ENCODE data around the gene IHH. TPM values are rescaled to one million over a fixed set of nuclear protein-coding genes. Genes with fewer than 3 reads are reported as not detected.

Gene IHH
- total and polyA plus RNA-seq, 9 of the 15 experiments (the other 6 are each of a cell fraction or from before 2014, with no cell fraction given), result 0.07 TPM; not detected in 8

GRCh38 chr2:219057709-219058540 is 2.8 kb downstream of the IHH start (continued):
- no peak for TF ChIP-seq TAF1 (IDR thresholded peaks at IDR 0.05; ENCODE audit: control insufficient read depth, extremely low read depth, insufficient read depth, low read length, severe bottlenecking)
- TF ChIP-seq ZNF592 (IDR thresholded peaks at IDR 0.05), result no peak
- no peak for TF ChIP-seq KDM2B (CRISPR knock-in tag; IDR thresholded peaks at IDR 0.05)
- TF ChIP-seq MAZ (CRISPR knock-in tag; conservative IDR thresholded peaks at IDR 0.05 in 1 of 2, IDR thresholded peaks at IDR 0.05 in 1 of 2), result 0 out of 4 replicates have a peak, but pooled peaks of 1 of the 2 experiments have one; percentile 18
- no peak for TF ChIP-seq THAP7 (CRISPR knock-in tag; IDR thresholded peaks at IDR 0.05)
- peak; percentile 46; the same call in 1 of the 2 replicates for TF ChIP-seq RB1 (IDR thresholded peaks at IDR 0.05; ENCODE audit: low read depth)
- TF ChIP-seq ZNF263 (CRISPR knock-in tag; IDR thresholded peaks at IDR 0.05; ENCODE audit: borderline replicate concordance), result peak; percentile 83
- no peak for TF ChIP-seq NR4A1 (CRISPR knock-in tag; IDR thresholded peaks at IDR 0.05)
- TF ChIP-seq NR4A1 (tag; IDR thresholded peaks at IDR 0.05), result no peak
- no peak for TF ChIP-seq COPS2 (conservative IDR thresholded peaks at IDR 0.05)
- no peak for TF ChIP-seq POLR2AphosphoS5 (IDR thresholded peaks at IDR 0.05; ENCODE audit: control insufficient read depth, insufficient read depth, low read depth, low read length)
- no peak for TF ChIP-seq CTCFL (IDR thresholded peaks at IDR 0.05; ENCODE audit: borderline replicate concordance, insufficient read depth, low read depth, low read length, poor library complexity, severe bottlenecking)
- TF ChIP-seq E2F6 (IDR thresholded peaks at IDR 0.05; ENCODE audit: borderline replicate concordance in 1 of 2, extremely low read depth in 1 of 2, insufficient read depth in 1 of 2, insufficient read length in 1 of 2, low read depth in 1 of 2, low read length in 1 of 2, poor library complexity in 1 of 2, severe bottlenecking in 1 of 2), result no peak
- TF ChIP-seq HMGXB4 (CRISPR knock-in tag; IDR thresholded peaks at IDR 0.05), result no peak
- TF ChIP-seq NCOA6 (IDR thresholded peaks at IDR 0.05), result no peak
